ENCODE data around the gene RAB8A. TPM values are rescaled to one million over a fixed set of nuclear protein-coding genes. Genes with fewer than 3 reads are reported as not detected.

RAB8A gene
- total and polyA plus RNA-seq, 4 donors, result 38.0 to 52.0 (median 44.3) TPM

DNA sequence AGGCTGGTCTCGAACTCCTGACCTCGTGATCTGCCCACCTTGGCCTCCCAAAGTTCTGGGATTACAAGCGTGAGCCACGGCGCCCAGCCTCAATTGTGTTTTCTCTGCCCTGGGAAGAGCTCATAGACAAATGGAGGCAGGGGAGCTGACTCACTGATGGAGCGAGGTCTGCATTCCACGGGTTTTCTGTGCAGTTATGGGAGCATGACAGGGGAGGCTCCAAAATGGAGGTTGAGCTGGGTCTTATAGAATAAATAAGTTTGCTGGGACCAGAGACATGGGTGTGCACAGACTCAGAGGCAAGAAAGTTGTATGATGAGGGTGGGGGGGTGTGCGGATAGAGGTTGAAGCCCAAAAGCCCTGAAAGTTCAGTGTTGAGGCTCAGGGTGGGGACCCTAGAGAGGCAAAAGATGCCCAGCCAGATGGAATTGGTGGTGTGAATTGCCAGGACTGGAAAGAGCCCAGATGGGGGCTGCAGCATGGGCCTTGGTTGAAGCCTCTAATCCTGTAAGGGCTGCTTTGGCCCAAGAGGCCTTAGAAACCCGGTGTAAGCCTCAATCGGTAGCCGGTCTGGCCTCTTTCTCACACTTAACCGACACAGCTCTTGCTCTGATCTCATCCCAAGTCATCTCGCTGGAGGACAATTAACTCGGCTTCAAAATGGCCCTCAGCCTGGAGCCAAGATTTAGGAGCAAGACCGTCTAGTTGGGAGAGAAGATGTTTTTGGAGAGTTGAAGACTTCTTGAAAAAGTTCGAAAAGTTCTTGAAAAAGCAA, 33.5 kb upstream of the RAB8A start:
- Histone ChIP-seq H3K9me3 (ENCODE audit: control insufficient read depth in 4 of 4, low read length in 3 of 4) (no peaks in the 10 kb centered on the region), H3K4me3 (ENCODE audit: low read depth in 1 of 3, low read length in 3 of 3) (peak overlapping the region in 2 of 3 donors; percentile 2 to 5), H3K9ac (ENCODE audit: low read depth in 1 of 2, low read length in 2 of 2) (peak overlapping the region; percentile 56 to 85), H3K27ac (ENCODE audit: low read depth in 1 of 2, low read length in 2 of 2) (peak overlapping the region; percentile 93), H3K27me3 (ENCODE audit: control insufficient read depth in 4 of 4, insufficient read depth in 4 of 4, low read length in 3 of 4) (no peaks in the 10 kb centered on the region), H3K4me1 (ENCODE audit: control insufficient read depth in 4 of 4, insufficient read depth in 4 of 4, low read length in 3 of 4) (peaks cover 0 to 10% (median 2%) of the 10 kb centered on the region in 4 donors), H3K36me3 (ENCODE audit: control insufficient read depth in 4 of 4, insufficient read depth in 3 of 4, low read depth in 1 of 4, low read length in 3 of 4) (no peaks in the 10 kb centered on the region)
- 63% methylated on average over 16 of the region's 16 CpGs for WGBS
- TF ChIP-seq TAF1 (conservative IDR thresholded peaks at IDR 0.05) (no peak), REST (IDR thresholded peaks at IDR 0.05) (no peak), ATF3 (IDR thresholded peaks at IDR 0.05) (no peak), FOXA2 (IDR thresholded peaks at IDR 0.05) (no peak), NR2F2 (IDR thresholded peaks at IDR 0.05) (no peak), HNF4G (IDR thresholded peaks at IDR 0.05) (no peak), RAD21 (IDR thresholded peaks at IDR 0.05) (no peak), SP1 (IDR thresholded peaks at IDR 0.05) (no peak), FOXA1 (IDR thresholded peaks at IDR 0.05) (no peak), HNF4A (conservative IDR thresholded peaks at IDR 0.05) (no peak), YY1 (IDR thresholded peaks at IDR 0.05) (no peak), EGR1 (IDR thresholded peaks at IDR 0.05; ENCODE audit: low read depth in 2 of 2) (no peak)
- TF ChIP-seq, protein P1, sequence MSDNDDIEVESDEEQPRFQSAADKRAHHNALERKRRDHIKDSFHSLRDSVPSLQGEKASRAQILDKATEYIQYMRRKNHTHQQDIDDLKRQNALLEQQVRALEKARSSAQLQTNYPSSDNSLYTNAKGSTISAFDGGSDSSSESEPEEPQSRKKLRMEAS (IDR thresholded peaks at IDR 0.05), result no peak
- TF ChIP-seq, protein P2, sequence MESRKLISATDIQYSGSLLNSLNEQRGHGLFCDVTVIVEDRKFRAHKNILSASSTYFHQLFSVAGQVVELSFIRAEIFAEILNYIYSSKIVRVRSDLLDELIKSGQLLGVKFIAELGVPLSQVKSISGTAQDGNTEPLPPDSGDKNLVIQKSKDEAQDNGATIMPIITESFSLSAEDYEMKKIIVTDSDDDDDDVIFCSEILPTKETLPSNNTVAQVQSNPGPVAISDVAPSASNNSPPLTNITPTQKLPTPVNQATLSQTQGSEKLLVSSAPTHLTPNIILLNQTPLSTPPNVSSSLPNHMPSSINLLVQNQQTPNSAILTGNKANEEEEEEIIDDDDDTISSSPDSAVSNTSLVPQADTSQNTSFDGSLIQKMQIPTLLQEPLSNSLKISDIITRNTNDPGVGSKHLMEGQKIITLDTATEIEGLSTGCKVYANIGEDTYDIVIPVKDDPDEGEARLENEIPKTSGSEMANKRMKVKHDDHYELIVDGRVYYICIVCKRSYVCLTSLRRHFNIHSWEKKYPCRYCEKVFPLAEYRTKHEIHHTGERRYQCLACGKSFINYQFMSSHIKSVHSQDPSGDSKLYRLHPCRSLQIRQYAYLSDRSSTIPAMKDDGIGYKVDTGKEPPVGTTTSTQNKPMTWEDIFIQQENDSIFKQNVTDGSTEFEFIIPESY (IDR thresholded peaks at IDR 0.05), result no peak
- DNase-seq (ENCODE audit: low spot score), result no peak

DNA sequence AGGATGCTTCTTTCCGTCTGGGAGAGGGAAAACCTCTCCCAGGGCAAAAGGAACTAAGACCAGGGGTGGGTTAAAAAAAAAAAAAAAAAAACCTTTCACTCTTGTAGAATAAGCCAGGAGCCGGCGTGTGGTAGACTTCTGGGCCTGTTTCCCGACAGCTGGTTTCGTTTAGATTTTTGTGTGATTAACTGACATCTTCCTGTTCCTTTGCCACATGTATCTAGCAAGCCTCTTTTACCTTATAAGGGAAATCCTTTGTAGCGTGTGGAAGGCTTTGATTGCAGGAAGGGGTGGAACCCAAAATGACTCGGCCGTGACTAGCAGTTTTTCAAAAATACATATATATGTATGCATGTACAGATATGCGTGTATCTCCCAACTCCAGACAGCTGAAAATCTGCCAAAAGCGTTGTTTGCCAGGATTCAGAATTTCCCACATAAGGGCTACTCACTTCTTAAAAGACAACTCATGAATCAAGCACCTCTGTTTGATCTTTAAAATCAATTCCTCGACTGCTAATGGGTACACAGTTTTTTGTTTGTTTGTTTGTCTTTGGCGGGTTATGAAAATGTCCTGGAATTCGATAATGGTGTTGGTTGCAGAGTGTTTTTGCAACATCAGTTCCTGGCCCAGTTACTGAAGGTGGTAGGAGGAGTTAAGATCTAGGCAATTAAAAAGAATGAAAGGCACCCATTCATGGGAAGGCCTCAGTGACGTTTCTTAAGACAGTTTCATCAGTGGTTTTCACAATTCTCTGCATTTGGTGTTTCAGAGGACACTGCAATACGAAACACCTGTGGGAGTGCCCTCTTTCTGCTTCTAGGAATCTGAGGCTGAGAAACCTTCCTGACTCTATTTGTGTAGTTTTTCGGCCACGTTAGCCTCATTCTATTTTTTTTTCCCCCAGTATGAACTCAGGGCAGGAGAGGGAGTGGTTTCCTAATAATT, 32.7 kb upstream of the RAB8A start:
- Histone ChIP-seq H3K4me3 (ENCODE audit: low read depth in 1 of 3, low read length in 3 of 3) (peak overlapping the region in 1 of 3 donors; percentile 5), H3K9me3 (ENCODE audit: control insufficient read depth in 4 of 4, low read length in 3 of 4) (no peaks in the 10 kb centered on the region), H3K36me3 (ENCODE audit: control insufficient read depth in 4 of 4, insufficient read depth in 3 of 4, low read depth in 1 of 4, low read length in 3 of 4) (no peaks in the 10 kb centered on the region), H3K9ac (ENCODE audit: low read depth in 1 of 2, low read length in 2 of 2) (peak overlapping the region; percentile 57 to 85), H3K27me3 (ENCODE audit: control insufficient read depth in 4 of 4, insufficient read depth in 4 of 4, low read length in 3 of 4) (no peaks in the 10 kb centered on the region), H3K4me1 (ENCODE audit: control insufficient read depth in 4 of 4, insufficient read depth in 4 of 4, low read length in 3 of 4) (peaks cover 0 to 10% (median 2%) of the 10 kb centered on the region in 4 donors), H3K27ac (ENCODE audit: low read depth in 1 of 2, low read length in 2 of 2) (peak overlapping the region; percentile 93)
- no peak for DNase-seq (ENCODE audit: low spot score)
- 32% methylated on average over 17 of the region's 17 CpGs for WGBS
- TF ChIP-seq JUND (IDR thresholded peaks at IDR 0.05), result peak in 1 of 2 donors; percentile 31
- TF ChIP-seq FOXA2 (IDR thresholded peaks at IDR 0.05), result no peak
- TF ChIP-seq, protein P3, sequence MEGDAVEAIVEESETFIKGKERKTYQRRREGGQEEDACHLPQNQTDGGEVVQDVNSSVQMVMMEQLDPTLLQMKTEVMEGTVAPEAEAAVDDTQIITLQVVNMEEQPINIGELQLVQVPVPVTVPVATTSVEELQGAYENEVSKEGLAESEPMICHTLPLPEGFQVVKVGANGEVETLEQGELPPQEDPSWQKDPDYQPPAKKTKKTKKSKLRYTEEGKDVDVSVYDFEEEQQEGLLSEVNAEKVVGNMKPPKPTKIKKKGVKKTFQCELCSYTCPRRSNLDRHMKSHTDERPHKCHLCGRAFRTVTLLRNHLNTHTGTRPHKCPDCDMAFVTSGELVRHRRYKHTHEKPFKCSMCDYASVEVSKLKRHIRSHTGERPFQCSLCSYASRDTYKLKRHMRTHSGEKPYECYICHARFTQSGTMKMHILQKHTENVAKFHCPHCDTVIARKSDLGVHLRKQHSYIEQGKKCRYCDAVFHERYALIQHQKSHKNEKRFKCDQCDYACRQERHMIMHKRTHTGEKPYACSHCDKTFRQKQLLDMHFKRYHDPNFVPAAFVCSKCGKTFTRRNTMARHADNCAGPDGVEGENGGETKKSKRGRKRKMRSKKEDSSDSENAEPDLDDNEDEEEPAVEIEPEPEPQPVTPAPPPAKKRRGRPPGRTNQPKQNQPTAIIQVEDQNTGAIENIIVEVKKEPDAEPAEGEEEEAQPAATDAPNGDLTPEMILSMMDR (IDR thresholded peaks at IDR 0.05; ENCODE audit: low read depth, low read length, missing input control), result no peak
- TF ChIP-seq FOXA1 (IDR thresholded peaks at IDR 0.05), result no peak
- TF ChIP-seq REST (IDR thresholded peaks at IDR 0.05), result peak; percentile 35
- no peak for TF ChIP-seq ATF3 (IDR thresholded peaks at IDR 0.05)
- peak; percentile 33 for TF ChIP-seq SP1 (IDR thresholded peaks at IDR 0.05)
